Measurements from ENCODE around the gene RELN. TPM values are rescaled to one million over a fixed set of nuclear protein-coding genes. Genes with fewer than 3 reads are reported as not detected.

The RELN gene
- total RNA-seq, 4 donors from 2014 or later: 2.5 to 10.1 (median 6.5) TPM

DNA sequence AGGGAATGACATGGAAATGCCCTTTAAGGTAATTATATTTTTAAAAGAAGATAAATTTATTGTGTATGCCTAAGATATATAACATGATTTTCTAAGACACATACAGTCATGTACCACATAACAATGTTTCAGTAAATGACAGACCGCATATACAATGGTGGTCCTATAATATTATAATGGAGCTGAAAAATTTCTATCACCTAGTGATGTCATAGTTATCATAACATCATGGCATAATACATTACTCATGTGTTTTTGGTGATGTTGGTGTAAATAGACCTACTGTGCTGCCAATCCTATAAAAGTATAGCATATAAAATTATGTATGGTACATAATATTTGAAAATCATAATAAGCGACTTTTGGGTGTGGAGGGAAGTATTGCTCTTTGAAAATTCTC is 306.1 kb downstream of the RELN start:
- Histone ChIP-seq H3K27me3 (no peaks in the 10 kb centered on the region), H3K4me1 (no peaks in the 10 kb centered on the region), H3K9me3 (no peaks in the 10 kb centered on the region), H3K4me3 (no peak overlapping the region), H3K27ac (replicated peaks in 1 of 4) (no peak overlapping the region), H3K36me3 (no peaks in the 10 kb centered on the region)
- no peak for DNase-seq (ENCODE audit: extremely low spot score)
- 83% methylated on average over 2 of the region's 2 CpGs for WGBS
- no peak for TF ChIP-seq EP300 (IDR thresholded peaks at IDR 0.05)
- no peak for TF ChIP-seq CTCF (IDR thresholded peaks at IDR 0.05)
- no peak for TF ChIP-seq POLR2AphosphoS5 (IDR thresholded peaks at IDR 0.05)
- TF ChIP-seq POLR2A (IDR thresholded peaks at IDR 0.05; ENCODE audit: low read depth): no peak
- intact Hi-C loops (cut with DNase I): no loop called here

DNA sequence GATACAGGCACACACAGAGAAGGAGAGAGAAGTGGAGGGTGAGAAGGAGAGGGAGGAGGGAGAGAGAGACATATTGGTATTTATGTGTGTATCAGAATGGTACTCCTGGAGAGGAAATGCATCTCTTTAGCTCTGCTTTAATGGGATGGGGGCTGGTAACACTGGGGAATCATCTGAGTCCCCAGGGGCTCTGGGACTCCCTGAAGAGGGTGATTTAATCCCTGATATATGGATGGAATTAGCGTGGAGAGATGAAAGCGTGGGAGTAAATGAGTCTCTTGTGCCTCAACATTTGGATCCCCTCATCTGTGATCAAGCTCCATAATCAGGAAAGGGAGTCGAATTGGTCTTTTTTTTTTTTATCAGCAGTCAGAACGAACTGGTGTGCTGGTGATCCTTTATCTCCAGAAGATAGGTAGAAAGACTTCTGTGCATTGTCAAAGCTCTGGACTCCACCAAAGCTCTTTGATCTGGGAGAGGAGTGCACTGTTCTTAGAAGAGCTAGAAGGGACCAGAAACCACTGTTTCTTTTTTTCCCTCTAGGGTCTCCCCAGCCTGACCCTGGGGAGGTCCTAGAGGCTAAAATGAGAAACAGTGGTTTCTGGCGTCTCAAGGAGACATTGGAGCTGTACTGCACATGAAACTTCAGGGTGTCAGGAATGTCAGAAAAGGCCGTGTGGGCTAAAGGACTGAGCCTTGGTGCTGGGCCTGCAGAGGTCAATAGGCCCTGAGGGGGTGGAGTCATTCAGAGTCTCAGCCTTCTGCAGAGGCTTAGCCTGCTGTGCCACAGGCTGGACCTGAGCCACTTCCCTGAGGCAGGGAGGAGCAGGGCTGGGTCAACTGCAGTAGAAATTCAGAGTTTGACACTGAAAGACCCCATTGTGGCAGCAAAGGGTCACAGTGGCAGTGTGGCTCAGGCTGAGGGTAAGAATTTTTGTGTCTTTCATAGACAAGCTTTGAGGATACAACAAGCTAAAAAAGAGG is 309.0 kb downstream of the RELN start:
- Histone ChIP-seq H3K36me3 (no peaks in the 10 kb centered on the region), H3K4me1 (no peaks in the 10 kb centered on the region), H3K27ac (replicated peaks in 1 of 4) (no peak overlapping the region), H3K9me3 (no peaks in the 10 kb centered on the region), H3K4me3 (no peak overlapping the region), H3K27me3 (no peaks in the 10 kb centered on the region)
- DNase-seq (ENCODE audit: extremely low spot score): no peak
- 76% methylated on average over 6 of the region's 6 CpGs for WGBS
- intact Hi-C loops (cut with DNase I): no loop called here
- TF ChIP-seq POLR2AphosphoS5 (IDR thresholded peaks at IDR 0.05): no peak
- TF ChIP-seq POLR2A (IDR thresholded peaks at IDR 0.05; ENCODE audit: low read depth): no peak
- no peak for TF ChIP-seq EP300 (IDR thresholded peaks at IDR 0.05)
- no peak for TF ChIP-seq CTCF (IDR thresholded peaks at IDR 0.05)

- Histone ChIP-seq H3K27me3 (no peaks in the 10 kb centered on the region), H3K4me1 (no peaks in the 10 kb centered on the region), H3K36me3 (no peaks in the 10 kb centered on the region), H3K9me3 (no peaks in the 10 kb centered on the region), H3K27ac (replicated peaks in 1 of 4) (no peak overlapping the region), H3K4me3 (no peak overlapping the region)
- no peak for TF ChIP-seq CTCF (IDR thresholded peaks at IDR 0.05)
- no peak for TF ChIP-seq POLR2A (IDR thresholded peaks at IDR 0.05; ENCODE audit: low read depth)
- TF ChIP-seq POLR2AphosphoS5 (IDR thresholded peaks at IDR 0.05): no peak
- no peak for DNase-seq (ENCODE audit: extremely low spot score)
- 75% methylated on average over 4 of the region's 4 CpGs for WGBS
- intact Hi-C loops (cut with DNase I): no loop called here
Observed at GRCh38 chr7:103679151-103680132, 310.0 kb downstream of the RELN start.

- 94% methylated on average over 2 of the region's 2 CpGs for WGBS
- Histone ChIP-seq H3K27me3 (no peaks in the 10 kb centered on the region), H3K4me3 (no peak overlapping the region), H3K4me1 (no peaks in the 10 kb centered on the region), H3K9me3 (no peaks in the 10 kb centered on the region), H3K27ac (replicated peaks in 1 of 4) (no peak overlapping the region), H3K36me3 (no peaks in the 10 kb centered on the region)
- no peak for DNase-seq (ENCODE audit: extremely low spot score)
- intact Hi-C loops (cut with DNase I): no loop called here
- TF ChIP-seq POLR2A (IDR thresholded peaks at IDR 0.05; ENCODE audit: low read depth) (no peak), POLR2AphosphoS5 (IDR thresholded peaks at IDR 0.05) (no peak), EP300 (IDR thresholded peaks at IDR 0.05) (no peak), CTCF (IDR thresholded peaks at IDR 0.05) (no peak)
Observed at GRCh38 chr7:103668279-103668941, 321.0 kb downstream of the RELN start.
